ENCODE data around the gene FAM163A.

The FAM163A gene

DNA sequence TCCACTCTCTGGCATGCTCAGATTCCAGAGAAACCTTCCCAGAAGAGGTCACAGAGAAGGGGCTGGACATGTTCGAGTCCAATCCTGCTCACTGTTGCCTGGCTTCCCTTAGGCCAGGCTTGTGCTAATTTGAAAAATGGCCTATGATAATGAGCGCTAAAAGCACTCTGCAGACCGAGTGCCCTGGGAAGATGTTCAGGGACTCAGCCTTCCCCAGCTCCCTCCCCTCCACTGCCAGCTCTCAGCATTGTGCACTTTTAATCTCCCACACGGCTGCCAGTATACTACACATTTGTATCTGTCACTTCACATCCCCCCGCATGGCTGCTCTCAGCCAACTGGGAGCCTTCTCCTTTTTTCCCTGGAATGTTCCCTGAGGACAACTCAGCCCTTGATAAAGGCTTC lies 24.1 kb downstream of the FAM163A start:
- Mint-ChIP-seq H3K36me3 (no peaks in the 10 kb centered on the region), H3K4me3 (no peak overlapping the region), H3K27me3 (peaks cover 15% of the 10 kb centered on the region), H3K9me3 (no peaks in the 10 kb centered on the region), H3K27ac (no peak overlapping the region), H3K4me1 (no peaks in the 10 kb centered on the region)
- DNase-seq: no peak
- CTCF ChIA-PET: no interaction called here

DNA sequence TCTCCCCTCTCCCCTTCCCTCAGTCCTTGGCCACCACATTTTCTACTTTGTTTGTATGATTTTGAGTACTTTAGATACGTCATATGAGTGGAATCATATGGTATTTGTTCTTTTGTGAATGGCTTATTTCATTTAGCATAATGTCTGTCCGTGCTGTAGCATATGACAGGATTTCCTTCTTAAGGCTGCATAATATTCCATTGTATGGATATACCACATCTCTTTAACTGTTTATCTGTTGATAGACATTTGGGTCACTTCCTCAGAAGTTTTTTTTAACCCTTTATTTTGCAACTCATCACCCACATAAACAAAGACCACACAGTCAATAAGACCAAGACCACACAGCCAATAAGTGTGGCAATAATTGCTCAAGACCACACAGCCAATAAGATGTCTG lies 24.9 kb downstream of the FAM163A start:
- no peak overlapping the region for H3K4me3 Mint-ChIP-seq
- no peak overlapping the region for H3K27ac Mint-ChIP-seq
- no peak for DNase-seq
- no peaks in the 10 kb centered on the region for H3K4me1 Mint-ChIP-seq
- no peaks in the 10 kb centered on the region for H3K9me3 Mint-ChIP-seq
- H3K36me3 Mint-ChIP-seq: no peaks in the 10 kb centered on the region
- peaks cover 15% of the 10 kb centered on the region for H3K27me3 Mint-ChIP-seq
- CTCF ChIA-PET: no interaction called here

DNA sequence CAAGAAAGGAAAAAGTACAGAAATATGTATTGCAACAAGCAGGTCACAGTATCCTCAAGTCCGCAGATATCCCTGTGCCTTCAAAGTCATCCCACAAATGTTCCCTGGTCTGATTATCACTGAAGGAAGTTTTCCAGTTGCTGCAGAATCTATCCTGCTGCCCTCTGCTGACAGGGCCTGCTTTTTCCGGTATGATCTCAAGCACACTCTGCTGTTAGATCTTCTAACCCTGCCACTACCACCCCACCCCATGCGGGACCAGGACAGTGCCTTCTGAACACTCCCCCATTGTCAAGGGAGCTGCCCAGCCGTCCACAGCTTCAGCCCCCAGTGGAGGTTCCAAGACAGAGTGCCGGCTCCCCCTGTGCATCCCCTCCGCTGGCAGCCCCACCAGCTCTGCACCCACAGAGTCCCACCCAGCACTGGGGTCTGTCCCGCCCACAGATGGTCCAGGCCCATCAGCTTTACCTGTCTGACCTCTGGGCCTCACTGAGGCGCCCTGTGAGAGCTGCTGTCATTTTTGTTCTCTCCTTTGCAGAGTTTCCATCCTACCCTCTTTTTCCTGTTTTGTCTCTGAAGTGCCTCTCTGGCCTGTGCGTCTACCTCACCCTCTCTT lies 27.9 kb downstream of the FAM163A start:
- H3K9me3 Mint-ChIP-seq: no peaks in the 10 kb centered on the region
- H3K4me3 Mint-ChIP-seq: no peak overlapping the region
- peaks cover 15% of the 10 kb centered on the region for H3K27me3 Mint-ChIP-seq
- CTCF ChIA-PET: no interaction called here
- H3K4me1 Mint-ChIP-seq: no peaks in the 10 kb centered on the region
- H3K27ac Mint-ChIP-seq: no peak overlapping the region
- H3K36me3 Mint-ChIP-seq: no peaks in the 10 kb centered on the region
- no peak for DNase-seq

DNA sequence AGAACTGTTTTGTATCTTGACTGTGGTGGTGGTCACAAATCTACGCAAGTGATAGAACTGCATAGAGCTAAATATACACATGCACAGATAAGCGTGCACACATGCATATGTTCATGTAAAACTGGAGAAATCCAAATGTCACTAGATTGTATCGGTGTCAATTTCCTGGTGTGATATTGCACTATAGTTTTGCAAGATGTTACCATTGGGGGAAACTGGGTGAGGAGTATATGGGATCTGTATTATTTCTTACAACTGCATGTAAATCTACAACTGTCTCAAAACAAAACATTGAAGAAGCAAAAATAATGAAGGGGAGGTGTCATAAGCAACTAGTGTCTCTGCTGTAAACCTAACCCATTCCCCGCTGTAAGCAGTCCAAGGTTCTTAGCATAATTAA lies 30.2 kb downstream of the FAM163A start:
- Mint-ChIP-seq H3K36me3 (no peaks in the 10 kb centered on the region), H3K4me3 (no peak overlapping the region), H3K9me3 (no peaks in the 10 kb centered on the region), H3K27ac (no peak overlapping the region), H3K4me1 (no peaks in the 10 kb centered on the region), H3K27me3 (peaks cover 10% of the 10 kb centered on the region)
- CTCF ChIA-PET: interaction anchor here (1.8 kb wide), 1 partner anchor 36 kb away, joined by 6 read pairs; no protein-coding TSS in a partner anchor
- no peak for DNase-seq

DNA sequence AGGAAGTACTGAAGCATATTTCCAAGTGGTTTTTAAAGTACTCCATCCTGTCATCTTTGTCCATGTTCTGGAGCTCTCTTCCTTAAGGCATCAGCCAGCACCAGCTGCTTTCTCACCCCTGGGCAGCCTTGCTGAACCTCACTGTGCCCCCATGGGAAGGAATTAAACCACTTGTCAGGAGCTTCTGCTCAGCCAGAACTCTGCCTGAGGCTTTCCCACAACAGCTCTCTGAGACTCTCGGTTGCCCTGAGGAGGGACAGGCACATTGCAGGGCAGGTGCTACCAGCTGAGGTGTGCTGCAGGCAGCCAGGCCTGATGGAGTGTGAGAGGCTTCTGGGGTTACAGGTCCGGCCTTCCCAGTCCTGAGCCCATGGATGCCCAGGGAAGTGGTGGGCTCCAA lies 30.9 kb downstream of the FAM163A start:
- CTCF ChIA-PET: interaction anchor here (1.8 kb wide), 1 partner anchor 36 kb away, joined by 6 read pairs; no protein-coding TSS in a partner anchor
- Mint-ChIP-seq H3K9me3 (no peaks in the 10 kb centered on the region), H3K27me3 (peaks cover 10% of the 10 kb centered on the region), H3K4me3 (no peak overlapping the region), H3K36me3 (no peaks in the 10 kb centered on the region), H3K4me1 (no peaks in the 10 kb centered on the region), H3K27ac (no peak overlapping the region)
- no peak for DNase-seq

DNA sequence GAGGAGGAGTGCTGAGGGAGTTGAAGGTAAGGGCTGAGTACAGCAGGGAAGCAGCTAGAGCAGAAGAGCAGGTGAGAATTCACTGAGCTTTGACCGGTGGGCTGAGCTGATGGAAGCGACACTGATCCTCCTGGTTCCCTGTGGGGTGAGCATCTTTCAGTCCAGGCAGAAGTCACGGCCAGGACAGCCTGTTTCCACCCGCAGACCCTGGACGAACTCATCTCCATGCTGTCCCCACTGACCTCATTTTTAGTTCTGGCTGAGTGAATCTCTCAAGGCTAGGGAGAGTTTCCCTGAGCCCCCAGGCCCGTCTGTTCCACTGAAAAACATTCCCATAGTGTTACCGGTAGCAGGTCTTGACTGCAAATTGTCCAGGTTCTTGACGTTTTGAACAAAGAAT lies 31.5 kb downstream of the FAM163A start:
- Mint-ChIP-seq H3K36me3 (no peaks in the 10 kb centered on the region), H3K27me3 (peaks cover 10% of the 10 kb centered on the region), H3K9me3 (no peaks in the 10 kb centered on the region), H3K27ac (no peak overlapping the region), H3K4me3 (no peak overlapping the region), H3K4me1 (no peaks in the 10 kb centered on the region)
- CTCF ChIA-PET: interaction anchor here (1.8 kb wide), 1 partner anchor 35 kb away, joined by 6 read pairs; no protein-coding TSS in a partner anchor
- DNase-seq: no peak

DNA sequence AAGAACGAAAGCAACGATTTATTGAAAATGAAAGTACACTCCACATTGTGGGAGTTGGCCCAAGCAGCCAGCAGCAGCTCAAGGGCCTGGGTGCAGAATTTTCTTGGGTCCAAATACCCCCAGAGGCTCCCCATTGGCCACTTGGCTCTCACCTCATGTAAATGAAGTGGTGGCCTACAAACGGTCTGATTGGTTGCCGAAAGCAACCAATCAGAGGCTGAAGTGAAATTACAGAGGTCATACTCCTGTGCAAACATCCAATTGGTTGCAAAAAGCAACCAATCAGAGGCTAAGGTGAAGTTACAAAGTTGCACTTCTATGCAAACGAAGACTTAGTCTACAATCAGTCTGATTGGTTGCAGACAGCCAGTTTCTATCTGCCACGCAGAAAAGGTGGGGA lies 31.9 kb downstream of the FAM163A start:
- Mint-ChIP-seq H3K36me3 (no peaks in the 10 kb centered on the region), H3K27ac (no peak overlapping the region), H3K9me3 (no peaks in the 10 kb centered on the region), H3K27me3 (peaks cover 10% of the 10 kb centered on the region), H3K4me1 (no peaks in the 10 kb centered on the region), H3K4me3 (no peak overlapping the region)
- DNase-seq: no peak
- CTCF ChIA-PET: interaction anchor here (1.8 kb wide), 1 partner anchor 35 kb away, joined by 6 read pairs; no protein-coding TSS in a partner anchor

DNA sequence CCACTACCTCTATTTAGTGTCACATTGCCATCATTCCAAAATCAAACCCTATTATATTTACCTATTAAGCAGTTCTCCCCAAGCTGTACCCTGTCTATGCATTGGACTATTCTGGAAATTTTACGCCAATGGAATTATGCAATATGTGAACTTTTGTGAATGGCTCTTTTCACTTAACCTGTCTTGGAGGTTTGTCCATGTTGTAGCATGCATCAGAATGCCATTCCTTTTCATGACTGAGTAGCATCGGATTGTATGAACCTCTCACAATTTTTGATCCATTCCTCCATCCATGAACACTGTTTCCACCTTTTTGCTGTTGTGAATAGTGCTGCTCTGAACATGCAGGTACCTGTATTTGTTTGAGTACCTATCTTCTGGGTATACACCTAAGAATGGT lies 33.7 kb downstream of the FAM163A start:
- no peak overlapping the region for H3K27ac Mint-ChIP-seq
- no peak for DNase-seq
- no peak overlapping the region for H3K4me3 Mint-ChIP-seq
- H3K36me3 Mint-ChIP-seq: no peaks in the 10 kb centered on the region
- no peaks in the 10 kb centered on the region for H3K9me3 Mint-ChIP-seq
- peaks cover 4% of the 10 kb centered on the region for H3K27me3 Mint-ChIP-seq
- H3K4me1 Mint-ChIP-seq: no peaks in the 10 kb centered on the region
- CTCF ChIA-PET: interaction anchor here (3.7 kb wide), 1 partner anchor 33 kb away, joined by 14 read pairs; no protein-coding TSS in a partner anchor

DNA sequence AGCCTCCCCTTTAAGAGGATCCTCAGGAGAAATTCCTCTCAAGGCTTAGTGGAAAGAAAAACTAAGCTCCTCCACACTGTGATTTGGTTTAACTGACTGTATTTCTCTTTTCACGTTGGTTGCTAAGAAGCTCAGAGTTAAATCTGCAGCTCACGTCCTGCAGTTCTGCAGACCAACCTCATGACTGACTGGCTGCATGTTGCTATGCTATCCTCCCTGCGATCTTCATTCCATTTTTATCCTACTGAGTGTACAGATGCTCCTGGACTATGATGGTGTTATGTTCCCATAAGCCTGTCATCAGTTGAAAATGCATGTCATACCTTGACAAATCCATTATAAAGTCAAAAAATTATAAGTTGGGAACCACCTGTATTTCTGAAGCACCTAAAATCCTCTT lies 34.6 kb downstream of the FAM163A start:
- Mint-ChIP-seq H3K9me3 (no peaks in the 10 kb centered on the region), H3K36me3 (no peaks in the 10 kb centered on the region), H3K27ac (no peak overlapping the region), H3K4me3 (no peak overlapping the region), H3K27me3 (peaks cover 3% of the 10 kb centered on the region), H3K4me1 (no peaks in the 10 kb centered on the region)
- DNase-seq: no peak
- CTCF ChIA-PET: interaction anchor here (0.7 to 3.7 kb wide), 3 partner anchors 32 to 37 kb away, joined by 3 to 14 read pairs (median 3); no protein-coding TSS in a partner anchor

DNA sequence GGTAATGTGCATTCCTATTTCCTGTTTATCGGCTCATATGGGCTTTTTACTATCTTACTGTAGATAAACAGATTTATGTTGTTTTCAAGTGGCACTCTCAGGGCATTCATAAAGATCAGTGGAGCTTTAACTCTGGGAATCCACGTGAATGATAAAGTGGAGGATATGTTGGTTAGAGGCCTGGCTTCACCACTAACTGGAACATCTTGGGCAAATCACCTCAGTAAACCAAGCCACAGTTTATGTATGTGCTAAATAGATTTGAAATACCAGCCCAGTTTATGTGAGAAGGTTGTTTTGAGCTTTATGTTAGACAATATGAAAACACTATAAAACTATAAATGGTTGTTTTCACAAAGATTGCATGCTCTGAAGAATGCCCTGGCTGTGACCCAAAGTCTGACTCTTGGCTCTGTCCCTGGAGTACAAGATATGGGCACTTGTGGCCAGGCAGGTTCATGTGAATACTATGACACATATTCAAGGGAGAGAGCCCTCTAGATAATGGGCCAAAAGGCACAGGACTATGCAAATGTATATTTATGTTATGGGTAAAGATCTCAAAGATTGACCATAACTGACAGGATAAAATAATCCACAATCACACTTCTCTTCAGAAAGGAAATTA lies 36.7 kb downstream of the FAM163A start:
- CTCF ChIA-PET: interaction anchor here (3.7 kb wide), 1 partner anchor 30 kb away, joined by 14 read pairs; no protein-coding TSS in a partner anchor
- no peak overlapping the region for H3K4me3 Mint-ChIP-seq

DNA sequence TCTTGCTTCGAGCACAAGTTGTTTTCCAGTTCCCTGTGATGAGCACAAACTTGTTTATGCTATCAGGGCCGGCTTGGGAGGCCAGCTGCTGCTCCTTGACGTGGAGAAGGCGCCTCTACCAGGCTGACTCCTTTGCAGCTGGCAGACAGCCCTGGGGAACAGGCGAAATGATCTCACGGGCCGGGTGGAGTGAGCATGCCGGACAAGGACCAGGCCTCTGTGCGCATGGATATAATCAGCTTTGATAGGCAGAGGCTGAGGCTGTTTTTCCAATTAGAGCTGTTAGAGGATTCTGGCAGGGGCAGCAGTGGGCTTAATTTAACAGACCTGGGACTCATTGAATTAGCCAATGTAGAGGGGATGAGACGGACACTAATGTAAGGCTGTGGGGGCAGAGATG lies 38.9 kb downstream of the FAM163A start:
- CTCF ChIA-PET: interaction anchor here (1.0 kb wide), 1 partner anchor 27 kb away, joined by 3 read pairs; no protein-coding TSS in a partner anchor
- Mint-ChIP-seq H3K27me3 (peaks cover 7% of the 10 kb centered on the region), H3K4me1 (no peaks in the 10 kb centered on the region), H3K36me3 (no peaks in the 10 kb centered on the region), H3K27ac (no peak overlapping the region), H3K9me3 (no peaks in the 10 kb centered on the region), H3K4me3 (no peak overlapping the region)
- no peak for DNase-seq

More for the DNA sequence above, 36.7 kb downstream of the FAM163A start:
- no peaks in the 10 kb centered on the region for H3K9me3 Mint-ChIP-seq
- no peaks in the 10 kb centered on the region for H3K36me3 Mint-ChIP-seq
- no peaks in the 10 kb centered on the region for H3K4me1 Mint-ChIP-seq
- peaks cover 3% of the 10 kb centered on the region for H3K27me3 Mint-ChIP-seq
- H3K27ac Mint-ChIP-seq: no peak overlapping the region
- DNase-seq: no peak

DNA sequence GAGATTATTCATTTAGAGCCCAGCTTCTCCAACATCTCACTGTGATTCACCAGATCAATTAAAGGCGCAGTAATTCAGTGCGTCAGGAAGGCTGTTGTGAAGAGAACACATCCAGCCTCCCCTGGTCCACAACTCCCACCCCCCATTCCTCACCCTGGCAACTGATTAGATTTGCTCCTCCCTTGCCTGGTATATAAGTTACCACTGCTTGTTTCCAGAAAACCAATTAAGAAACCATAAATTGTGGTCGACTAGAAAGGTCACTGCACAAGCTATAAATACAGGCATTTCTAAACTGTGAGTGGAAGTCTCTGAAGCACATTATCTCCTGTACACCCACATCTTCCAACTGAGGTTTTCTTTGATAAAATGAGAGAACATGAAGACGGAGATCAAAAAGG lies 41.9 kb downstream of the FAM163A start:
- DNase-seq: no peak
- no peaks in the 10 kb centered on the region for H3K36me3 Mint-ChIP-seq

DNA sequence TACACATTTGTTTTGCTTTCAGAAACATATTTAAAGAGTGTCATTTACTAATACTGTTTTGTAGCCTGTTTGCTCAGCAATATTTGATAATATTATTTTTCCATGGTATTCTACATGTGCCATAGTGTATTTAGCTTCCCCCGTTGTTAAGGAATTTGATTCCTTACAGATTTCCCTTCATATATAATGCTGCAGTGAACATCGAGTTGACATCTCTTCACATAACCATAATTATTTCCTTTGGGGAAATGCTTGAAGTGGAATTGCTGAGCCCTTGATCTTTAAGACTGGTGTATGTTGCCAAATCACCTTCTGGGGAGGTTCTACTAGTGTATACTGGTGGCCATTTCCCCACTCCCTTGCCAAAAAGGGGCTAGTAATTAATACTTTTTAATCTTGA lies 42.6 kb downstream of the FAM163A start:
- Mint-ChIP-seq H3K9me3 (no peaks in the 10 kb centered on the region), H3K27ac (no peak overlapping the region), H3K27me3 (peaks cover 18% of the 10 kb centered on the region), H3K4me1 (no peaks in the 10 kb centered on the region), H3K36me3 (no peaks in the 10 kb centered on the region), H3K4me3 (no peak overlapping the region)
- no peak for DNase-seq
- CTCF ChIA-PET: interaction anchor here (1.0 kb wide), 1 partner anchor 29 kb away, joined by 4 read pairs; no protein-coding TSS in a partner anchor

More for the DNA sequence above, 41.9 kb downstream of the FAM163A start:
- Mint-ChIP-seq H3K27me3 (peaks cover 18% of the 10 kb centered on the region), H3K4me3 (no peak overlapping the region), H3K4me1 (no peaks in the 10 kb centered on the region), H3K27ac (no peak overlapping the region), H3K9me3 (no peaks in the 10 kb centered on the region)
- CTCF ChIA-PET: interaction anchor here (1.0 kb wide), 1 partner anchor 29 kb away, joined by 4 read pairs; no protein-coding TSS in a partner anchor

DNA sequence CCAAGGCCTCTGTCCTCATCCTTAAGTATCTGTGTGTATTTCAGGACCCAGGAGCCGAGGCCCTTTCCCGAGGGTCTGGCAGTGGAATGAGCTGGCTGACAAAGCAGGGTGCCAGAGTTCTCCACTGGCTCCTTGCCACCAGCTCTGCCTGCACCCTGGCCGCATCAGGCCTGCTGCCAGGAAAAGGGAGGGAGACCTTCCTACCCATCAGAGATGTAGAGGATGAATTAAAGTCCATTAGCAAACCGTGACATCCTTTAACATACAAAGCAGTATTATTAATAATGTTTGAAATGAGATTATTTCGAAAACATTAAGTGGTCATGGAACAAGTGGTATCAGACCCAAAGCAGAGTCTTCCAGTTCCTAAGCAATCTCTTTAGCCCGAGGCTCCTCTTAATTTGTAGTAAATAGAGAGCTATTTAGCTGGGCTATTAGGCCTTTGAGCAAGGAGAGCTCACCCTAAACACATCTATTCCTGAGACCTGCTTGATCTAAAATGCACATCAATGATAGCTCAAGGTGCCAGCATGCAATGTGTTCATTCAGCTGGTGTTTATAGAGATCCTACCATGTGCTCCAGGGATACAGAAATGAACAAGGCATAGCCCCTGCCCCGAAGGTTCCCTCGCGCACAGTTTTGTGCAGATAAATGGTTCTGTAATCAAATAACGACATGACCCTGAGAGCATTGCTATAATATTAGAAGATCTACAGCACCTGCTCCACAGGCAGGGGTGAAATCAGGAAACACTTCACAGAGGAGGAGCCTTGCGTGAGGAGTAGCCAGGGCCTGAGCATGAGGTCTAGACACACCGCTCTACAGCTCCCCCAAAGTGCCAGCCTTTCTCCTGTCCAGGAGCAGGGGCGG lies 44.0 kb downstream of the FAM163A start:
- Mint-ChIP-seq H3K4me1 (no peaks in the 10 kb centered on the region), H3K27me3 (peaks cover 24% of the 10 kb centered on the region), H3K27ac (no peak overlapping the region), H3K4me3 (no peak overlapping the region), H3K36me3 (no peaks in the 10 kb centered on the region), H3K9me3 (no peaks in the 10 kb centered on the region)
- CTCF ChIA-PET: interaction anchor here (0.7 kb wide), 1 partner anchor 81 kb away, joined by 4 read pairs; no protein-coding TSS in a partner anchor
- no peak for DNase-seq
